GM12878 (cell line): ENCODE measurements around the gene KPNA1. TPM values are rescaled to one million over a fixed set of nuclear protein-coding genes. Genes with fewer than 3 reads are reported as not detected.

ENCODE experiments used
- ATAC-seq: fragments of 200-7000 bp; cut with Tn5 transposase; 3 replicates; pipeline ENCODE4 v1.9.1; 2020; ENCODE audit warnings: mild to moderate bottlenecking, moderate library complexity
- BruUV-seq: library from RNA; stranded (reverse); fragments of 400-500 nt; replicated peaks from 2 replicates; lab custom pipeline; 2021; lab: Mats Ljungman, UMichigan
- CTCF ChIA-PET: fragments of 300-600 bp; sonication (Branson Sonifier 250); formaldehyde crosslinking; extraction: SDS; loops from one replicate; lab custom pipeline; 2021; ENCODE audit warnings: inconsistent platforms; lab: Yijun Ruan, JAX
- POLR2A ChIA-PET: fragments of 350-600 bp; formaldehyde crosslinking; extraction: SDS; loops from one replicate; lab custom pipeline; 2021; ENCODE audit warnings: inconsistent platforms; lab: Charles Lee
- RAD21 ChIA-PET: fragments of 300-600 bp; sonication (Branson Sonifier 250); formaldehyde crosslinking; loops from one replicate; lab custom pipeline; 2023; ENCODE audit warnings: antibody characterized with exemption; ENCODE audit not compliant: unreplicated experiment; lab: Charles Lee
- SMC1A ChIA-PET: fragments of 300-600 bp; sonication (Branson Sonifier 250); formaldehyde crosslinking; loops from one replicate; lab custom pipeline; 2023; ENCODE audit not compliant: unreplicated experiment, uncharacterized antibody; lab: Charles Lee
- DNase-seq: peaks from one replicate; pipeline ENCODE4 v3.0.0-alpha.2; 2011; ENCODE audit warnings: low read depth, low spot score
- FAIRE-seq: peaks from 3 replicates; lab custom pipeline; 2011; peaks lifted over from hg19 to GRCh38; lab: Jason Lieb, UNC
- H2AFZ ChIP-seq: 2 replicates; pipeline ENCODE4 v1.6.0; 2011; ENCODE audit warnings: low read depth, low read length, control low read depth; ENCODE audit not compliant: control insufficient read depth
- H3K27ac ChIP-seq: 2 replicates; pipeline ENCODE4 v1.5.1; 2011; ENCODE audit warnings: control low read depth; ENCODE audit not compliant: control insufficient read depth, insufficient read depth
- H3K27me3 ChIP-seq, 2 experiments: replicated peaks in 1 of 2; 2 replicates each; pipeline versions ENCODE4 v1.6.0 to v1.6.1; 2011; ENCODE audit warnings: low read length in 1 of 2; ENCODE audit not compliant: control insufficient read depth in 2 of 2, insufficient read depth in 2 of 2
- H3K36me3 ChIP-seq, 2 experiments: 2 replicates each; pipeline ENCODE4 v1.5.1; 2011; ENCODE audit warnings: low read length in 1 of 2; ENCODE audit not compliant: control insufficient read depth in 2 of 2, insufficient read depth in 2 of 2
- H3K4me1 ChIP-seq: 2 replicates; pipeline ENCODE4 v1.6.1; 2011; ENCODE audit warnings: mild to moderate bottlenecking, low read length, moderate library complexity, mixed read lengths; ENCODE audit not compliant: control insufficient read depth, insufficient read depth
- H3K4me2 ChIP-seq: 2 replicates; pipeline ENCODE4 v1.6.0; 2011; ENCODE audit warnings: control low read depth; ENCODE audit not compliant: control insufficient read depth, insufficient read depth
- H3K4me3 ChIP-seq: fragments of 200-600 bp; sonication (generic); 2 replicates; pipeline ENCODE4 v1.5.1; 2016
- H3K79me2 ChIP-seq: 2 replicates; pipeline ENCODE4 v1.6.0; 2011; ENCODE audit warnings: low read length; ENCODE audit not compliant: control insufficient read depth, insufficient read depth
- H3K9ac ChIP-seq: 2 replicates; pipeline ENCODE4 v1.8.0; 2011; ENCODE audit warnings: low read length, control low read depth, mixed read lengths; ENCODE audit not compliant: control insufficient read depth, insufficient read depth
- H3K9me3 ChIP-seq: replicated peaks from 3 replicates; pipeline ENCODE4 v1.5.1; 2011; ENCODE audit warnings: mild to moderate bottlenecking, low read length; ENCODE audit not compliant: control insufficient read depth, insufficient read depth
- H4K20me1 ChIP-seq: 2 replicates; pipeline ENCODE4 v1.6.0; 2011; ENCODE audit not compliant: control insufficient read depth, insufficient read depth
- ASH2L ChIP-seq: fragments of 300-600, 200-600 bp; sonication (generic); IDR thresholded peaks from 2 replicates; pipeline ENCODE4 v1.6.1; 2017; ENCODE audit warnings: low read depth, mild to moderate bottlenecking, borderline replicate concordance
- BACH1 ChIP-seq: fragments of 450-650 bp; IDR thresholded peaks from 2 replicates; pipeline ENCODE4 v1.6.1; 2017; ENCODE audit warnings: mild to moderate bottlenecking, borderline replicate concordance
- HDAC2 ChIP-seq: fragments of 200-600 bp; sonication (generic); IDR thresholded peaks from 2 replicates; pipeline ENCODE4 v1.6.1; 2017
- HDAC6 ChIP-seq: fragments of 200-600 bp; sonication (generic); IDR thresholded peaks from one replicate; pipeline ENCODE4 v1.8.0; 2017; ENCODE audit warnings: antibody characterized with exemption; ENCODE audit not compliant: unreplicated experiment
- MTA3 ChIP-seq: IDR thresholded peaks from 2 replicates; pipeline ENCODE4 v1.6.1; 2012; ENCODE audit warnings: low read length, inconsistent platforms, borderline replicate concordance
- PML ChIP-seq: IDR thresholded peaks from 2 replicates; pipeline ENCODE4 v1.6.1; 2012; ENCODE audit warnings: low read length, inconsistent platforms
- RFX5 ChIP-seq: IDR thresholded peaks from 2 replicates; pipeline ENCODE4 v1.6.1; 2011; ENCODE audit warnings: low read depth, low read length, improper control_type of control experiment
- SMAD1 ChIP-seq: fragments of 450-650 bp; IDR thresholded peaks from 2 replicates; pipeline ENCODE4 v1.6.1; 2018; ENCODE audit warnings: mild to moderate bottlenecking, low read depth; ENCODE audit not compliant: partially characterized antibody
- SMARCA5 ChIP-seq: fragments of 450-650 bp; IDR thresholded peaks from 2 replicates; pipeline ENCODE4 v1.6.1; 2017; ENCODE audit warnings: mild to moderate bottlenecking
- SP1 ChIP-seq: IDR thresholded peaks from one replicate; pipeline ENCODE4 v1.6.1; 2011; ENCODE audit warnings: low read depth, low read length
- SRF ChIP-seq, 2 experiments: IDR thresholded peaks; 2 replicates each; pipeline ENCODE4 v1.6.1; 2011; ENCODE audit warnings: low read depth in 2 of 2, low read length in 2 of 2, mild to moderate bottlenecking in 1 of 2, moderate library complexity in 1 of 2
- SUZ12 ChIP-seq: fragments of 200-600 bp; sonication (generic); IDR thresholded peaks from one replicate; pipeline ENCODE4 v1.6.1; 2018; ENCODE audit warnings: antibody characterized with exemption, mild to moderate bottlenecking; ENCODE audit not compliant: unreplicated experiment
- TBL1XR1 ChIP-seq: IDR thresholded peaks from 2 replicates; pipeline ENCODE4 v1.6.1; 2012; ENCODE audit warnings: low read depth, low read length, improper control_type of control experiment
- WRNIP1 ChIP-seq: IDR thresholded peaks from 2 replicates; pipeline ENCODE4 v1.6.1; 2011; ENCODE audit warnings: low read depth, low read length, improper control_type of control experiment, borderline replicate concordance
- ZBTB33 ChIP-seq: fragments of 450-650 bp; IDR thresholded peaks from 2 replicates; pipeline ENCODE4 v1.6.1; 2017; ENCODE audit warnings: mild to moderate bottlenecking
- WGBS: methylation state at CpG from one replicate; pipeline ENCODE4 v1.1.6; 2016; ENCODE audit warnings: low lambda C conversion rate; ENCODE audit not compliant: insufficient replicate concordance, insufficient coverage; ENCODE audit errors: missing lambda C conversion rate; 5-methylcytosine and 5-hydroxymethylcytosine counted together
- in situ Hi-C: fragments of 300-500 bp; cut with MboI; formaldehyde crosslinking; loops from 9 replicates; pipeline ENCODE4 v1.14.3; 2018; ENCODE audit warnings: mixed read lengths
- intact Hi-C: fragments of 100-400 bp; cut with micrococcal nuclease; formaldehyde crosslinking; loops from one replicate; pipeline ENCODE4 v1.14.2; 2022; ENCODE audit not compliant: unreplicated experiment
- polyA plus RNA-seq, 11 experiments: library from polyadenylated mRNA; depleted of rRNA in 4 of 11; unstranded in 6 of 11; stranded (reverse) in 5 of 11; fragments of >200 nt; fragmentation: Nextera tagmentation in 4 of 11; fragmentation: Illumina TruSeq in 1 of 11; extraction: Ambion mirVana in 4 of 11; extraction: Trizol in 1 of 11; gene quantifications; 1 replicate in 1 of 11; 2 replicates in 10 of 11; pipeline versions ENCODE4 v1.2.1 to v1.2.3, GENCODE V29; 2011 to 2016; ENCODE audit warnings: inconsistent platforms in 2 of 11, missing spikeins in 2 of 11, low read depth in 1 of 11
- total RNA-seq, 4 experiments: library from RNA; depleted of rRNA in 3 of 4; stranded (reverse); fragments of >200 nt in 3 of 4; fragmentation: Illumina TruSeq in 1 of 4; extraction: Trizol in 1 of 4; gene quantifications; 2 replicates each; pipeline versions ENCODE4 v1.2.1 to v1.2.3, GENCODE V29; 2013 to 2021

KPNA1 gene
- total and polyA plus RNA-seq, 10 of the 15 experiments (the other 5 are each of a cell fraction or from before 2014, with no cell fraction given), result 8.5 to 52.7 (median 41.0) TPM

DNA sequence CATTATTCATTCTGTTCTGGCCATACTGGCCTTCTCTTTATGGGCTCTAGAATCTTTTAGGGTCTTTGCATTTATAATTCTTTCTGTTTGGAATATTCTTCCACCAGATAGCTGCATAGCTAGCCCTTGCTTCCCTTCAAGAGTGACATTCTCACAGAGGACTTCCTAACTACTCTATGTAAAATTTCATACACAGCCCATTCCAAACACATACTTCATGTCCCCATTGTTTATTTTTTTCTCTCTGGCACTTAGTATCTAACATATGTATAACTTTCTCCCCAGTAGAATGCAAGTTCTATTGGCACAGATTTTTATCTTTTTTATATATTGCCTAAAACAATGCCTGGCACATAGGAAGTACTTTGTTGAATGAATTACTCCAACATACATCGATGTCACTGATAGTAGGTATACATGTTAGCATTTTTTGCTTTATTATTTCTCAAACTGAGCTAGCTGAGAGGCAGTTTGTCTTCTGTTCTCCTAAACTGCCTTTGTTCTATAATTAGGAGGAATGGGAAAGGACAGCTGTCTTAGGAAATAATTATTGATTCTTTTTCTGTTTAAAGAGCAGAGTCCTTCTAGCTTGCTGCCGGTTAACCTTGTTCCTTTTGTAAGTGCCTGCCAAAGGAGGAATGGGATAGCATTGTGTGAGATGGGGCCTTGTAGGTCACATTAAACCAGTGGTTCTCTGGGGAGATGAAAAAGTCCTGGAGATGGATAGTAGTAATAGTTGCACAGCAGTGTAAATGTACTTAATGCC, 122.9 kb downstream of the KPNA1 start:
- no peak overlapping the region for H3K4me3 ChIP-seq
- RAD21 ChIA-PET, result interaction anchor here (0.6 to 3.9 kb wide), 8 partner anchors 17 to 637 kb away, joined by 3 to 32 read pairs (median 4); no protein-coding TSS in a partner anchor
- H3K36me3 ChIP-seq, result peaks cover 2 to 11% of the 10 kb centered on the region in 2 experiments; a peak in 2 of 4 replicates
- CTCF ChIA-PET, result interaction anchor here (0.8 to 6.3 kb wide), 18 partner anchors 8 to 296 kb away, joined by 3 to 72 read pairs (median 7); partner anchors contain the start of genes FAM162A, MIX23, PARP14 and WDR5B
- no peak overlapping the region for H3K27ac ChIP-seq
- intact Hi-C loops (loop anchor here (10.0 kb wide), 2 partner anchors 143 to 633 kb away; partner anchors contain the start of gene SEMA5B), in situ Hi-C loops (no loop called here)
- H3K9ac ChIP-seq, result no peak overlapping the region
- H4K20me1 ChIP-seq, result no peaks in the 10 kb centered on the region
- ATAC-seq, result no peak
- no peak overlapping the region for H3K4me2 ChIP-seq
- SMC1A ChIA-PET, result interaction anchor here (1.0 to 6.7 kb wide), 13 partner anchors 16 to 287 kb away, joined by 3 to 70 read pairs (median 4); partner anchors contain the start of gene WDR5B
- no peak overlapping the region for H2AFZ ChIP-seq
- DNase-seq, result no peak
- no peak for FAIRE-seq
- peaks cover 39% of the 10 kb centered on the region for H3K79me2 ChIP-seq
- WGBS, result 98% methylated on average over 2 of the region's 2 CpGs
- POLR2A ChIA-PET, result interaction anchor here (1.0 to 3.5 kb wide), 3 partner anchors 28 to 85 kb away, joined by 3 to 13 read pairs (median 3); no protein-coding TSS in a partner anchor
- H3K27me3 ChIP-seq, result no peaks in the 10 kb centered on the region
- no TSS peak for BruUV-seq
- H3K4me1 ChIP-seq, result no peaks in the 10 kb centered on the region; the same call in 1 of the 2 replicates
- H3K9me3 ChIP-seq, result no peaks in the 10 kb centered on the region
- no peak for TF ChIP-seq BACH1
- no peak for TF ChIP-seq SUZ12
- no peak for TF ChIP-seq MTA3
- TF ChIP-seq RFX5, result no peak
- TF ChIP-seq SP1, result no peak
- TF ChIP-seq SRF (IDR thresholded peaks at IDR 0.05; ENCODE audit: low read depth in 2 of 2, low read length in 2 of 2), result no peak
- no peak for TF ChIP-seq SMARCA5
- no peak for TF ChIP-seq WRNIP1
- TF ChIP-seq SMAD1, result no peak
- no peak for TF ChIP-seq ZBTB33
- TF ChIP-seq HDAC2, result no peak
- TF ChIP-seq HDAC6, result no peak
- no peak for TF ChIP-seq PML
- TF ChIP-seq TBL1XR1, result no peak
- no peak for TF ChIP-seq ASH2L
